ENCODE data around the gene RAB1B.

The RAB1B gene

DNA sequence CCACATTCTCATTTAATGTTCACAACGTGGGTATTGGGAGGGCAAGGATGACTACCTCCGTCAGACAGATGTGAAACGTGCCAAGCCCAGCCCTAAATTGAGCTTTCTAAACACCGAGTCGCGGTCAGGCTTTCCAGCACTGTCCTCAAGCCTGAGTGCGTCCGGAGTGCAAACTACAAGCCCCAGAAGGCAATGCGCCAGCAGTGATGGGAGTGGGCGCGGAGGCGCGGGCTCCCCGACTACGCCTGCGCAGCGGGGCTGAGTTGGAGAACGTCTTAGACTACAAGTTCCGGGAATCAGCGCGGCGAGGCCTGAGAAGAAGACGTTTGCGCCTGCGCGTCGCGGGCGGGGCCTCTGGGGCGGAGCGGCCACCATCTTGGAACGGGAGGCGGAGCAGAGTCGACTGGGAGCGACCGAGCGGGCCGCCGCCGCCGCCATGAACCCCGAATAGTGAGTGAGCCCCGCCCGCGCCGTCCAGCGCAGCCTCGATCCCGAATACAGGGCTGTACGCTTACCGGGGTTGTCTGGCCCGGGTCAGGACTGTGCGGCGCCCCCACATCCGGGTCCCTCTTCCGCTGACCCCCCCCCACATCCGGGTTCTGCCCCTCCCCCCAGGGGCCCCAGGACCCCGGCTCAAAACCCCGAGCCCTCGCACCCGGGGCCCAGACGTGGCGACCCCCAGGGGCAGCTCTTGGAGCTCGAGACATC is at the start of gene RAB1B:
Gene RAB1B (plus strand): TSS at position 396 of the 708 bp plus-strand sequence. CDS start 41 bp downstream, at position 437.
- DNase-seq (ENCODE audit: low read depth in 2 of 2): peak; percentile 99 to 100

DNA sequence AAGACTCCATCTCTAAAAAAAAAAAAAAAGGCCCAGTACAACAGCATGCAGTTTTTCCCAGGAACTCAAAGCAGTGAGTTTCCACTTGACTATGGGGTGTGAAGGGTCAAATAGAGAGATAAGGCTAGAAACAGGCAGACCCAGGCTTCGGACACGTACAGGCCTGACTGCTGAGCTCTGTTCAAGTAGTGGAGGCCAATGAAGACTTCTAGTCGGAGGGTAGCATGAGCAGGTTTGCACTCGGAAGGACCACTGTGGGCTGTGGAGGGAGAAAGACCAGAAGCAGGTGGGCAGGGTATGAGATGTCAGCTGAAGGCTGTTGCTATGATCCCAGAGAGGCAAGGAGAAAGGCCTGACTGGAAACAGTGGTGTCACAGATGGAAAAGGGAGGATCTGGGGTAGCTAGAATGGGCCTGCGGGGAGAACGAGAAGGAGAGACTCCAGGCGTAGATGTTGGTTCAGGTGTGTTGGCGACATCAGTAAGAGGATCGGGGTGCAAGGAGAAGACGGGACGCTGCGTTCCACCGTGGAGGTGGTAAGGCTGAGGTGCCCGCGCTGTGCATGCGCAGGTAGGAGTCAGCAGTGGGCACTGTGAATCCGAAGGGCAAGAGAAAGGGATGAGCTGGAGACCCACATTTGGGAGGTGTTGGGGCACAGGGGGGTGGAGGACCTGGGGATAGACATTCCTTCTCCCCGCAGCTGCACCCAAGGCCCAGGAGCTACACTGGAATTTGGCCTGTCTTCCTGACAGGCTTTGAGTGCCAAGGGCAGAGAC is 49.4 kb upstream of the RAB1B start:
- no peak for DNase-seq (ENCODE audit: low read depth in 2 of 2)

DNA sequence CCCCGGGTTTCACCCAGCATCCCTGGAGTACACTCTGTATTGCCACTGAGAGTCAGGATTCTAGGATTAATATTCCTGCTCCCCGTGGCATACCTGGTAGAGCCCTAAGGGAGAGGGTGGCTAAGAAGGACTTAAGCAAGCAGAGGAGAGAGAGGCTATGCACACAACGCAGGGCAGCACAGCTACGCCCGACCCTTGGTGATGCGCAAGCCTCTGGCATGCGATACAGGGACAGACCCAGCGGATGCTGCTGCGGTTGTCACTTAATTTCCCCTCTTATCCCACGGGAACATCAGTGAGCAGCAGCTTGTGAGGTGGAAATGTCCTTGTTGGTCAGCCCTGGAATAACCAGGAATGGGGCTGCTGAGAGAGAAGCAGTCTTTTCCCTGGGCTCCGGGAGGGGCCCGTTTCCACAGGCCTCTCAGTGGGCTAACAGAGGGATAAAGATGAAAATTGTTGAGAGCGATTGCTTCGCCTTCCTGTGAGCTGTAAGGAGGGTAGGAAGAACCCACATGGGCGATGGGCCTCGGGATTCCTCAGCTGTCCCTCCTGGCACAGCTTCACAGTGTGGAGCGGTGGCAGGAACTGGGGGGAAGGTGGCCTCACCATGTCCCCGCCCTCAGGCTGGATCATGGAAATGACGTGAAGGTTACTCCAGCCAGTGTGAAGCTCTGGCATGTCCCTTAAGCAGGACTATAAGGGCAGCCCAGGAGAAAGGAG is 48.4 kb upstream of the RAB1B start:
- no peak for DNase-seq (ENCODE audit: low read depth in 2 of 2)

DNA sequence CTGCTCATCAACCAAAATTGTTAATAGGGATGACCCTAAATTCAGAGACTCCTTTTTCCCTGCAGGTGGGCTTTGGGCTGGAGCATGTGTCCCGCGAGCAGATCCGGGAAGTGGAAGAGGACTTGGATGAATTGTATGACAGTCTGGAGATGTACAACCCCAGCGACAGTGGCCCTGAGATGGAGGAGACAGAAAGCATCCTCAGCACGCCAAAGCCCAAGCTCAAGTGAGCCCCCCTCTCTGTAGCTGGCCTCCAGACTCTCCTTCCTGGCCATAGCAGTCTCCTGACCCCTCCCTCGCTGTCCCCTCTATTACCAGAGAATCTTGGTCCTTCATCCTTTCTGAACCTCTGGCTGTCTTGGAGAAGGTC is 47.9 kb upstream of the RAB1B start:
- no peak for DNase-seq (ENCODE audit: low read depth in 2 of 2)

DNA sequence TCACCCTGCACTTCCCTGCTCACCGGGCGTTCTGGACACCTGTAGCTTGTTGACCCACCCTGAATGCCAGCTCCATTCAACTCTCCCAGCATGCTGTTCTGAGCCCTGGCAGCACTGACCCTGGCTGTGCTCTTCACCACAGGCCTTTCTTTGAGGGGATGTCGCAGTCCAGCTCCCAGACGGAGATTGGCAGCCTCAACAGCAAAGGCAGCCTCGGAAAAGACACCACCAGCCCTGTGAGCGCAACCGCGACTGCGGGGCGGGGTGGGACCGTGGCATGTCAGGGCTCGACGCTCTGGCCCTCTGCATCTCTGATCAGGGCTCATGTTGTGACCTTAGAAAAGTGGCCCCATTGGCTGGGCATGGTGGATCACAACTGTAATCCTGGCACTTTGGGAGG is 47.4 kb upstream of the RAB1B start:
- no peak for DNase-seq (ENCODE audit: low read depth in 2 of 2)

DNA sequence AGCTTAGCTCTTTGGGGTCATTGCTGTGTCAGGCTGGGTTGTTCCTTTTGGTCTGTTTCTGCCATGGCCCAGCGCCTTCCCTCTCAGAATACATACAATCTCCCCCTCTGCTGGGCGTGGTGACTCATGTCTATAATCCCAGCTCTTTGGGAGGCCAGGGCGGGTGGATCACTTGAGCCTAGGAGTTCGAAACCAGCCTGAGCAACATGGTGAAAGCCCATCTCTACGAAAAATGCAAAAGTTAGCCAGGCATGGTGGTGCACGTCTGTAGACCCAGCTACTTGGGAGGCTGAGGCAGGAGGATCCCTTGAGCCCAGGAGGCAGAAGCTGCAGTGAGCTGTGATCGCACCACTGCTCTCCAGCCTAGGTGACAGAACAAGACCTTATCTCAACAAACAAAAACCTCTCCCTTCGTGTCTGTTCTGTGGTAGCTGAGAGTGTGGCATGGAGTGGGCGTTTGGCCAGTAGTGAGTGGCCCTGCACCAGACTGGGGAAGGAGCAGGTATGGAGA is 46.7 kb upstream of the RAB1B start:
- no peak for DNase-seq (ENCODE audit: low read depth in 2 of 2)

DNA sequence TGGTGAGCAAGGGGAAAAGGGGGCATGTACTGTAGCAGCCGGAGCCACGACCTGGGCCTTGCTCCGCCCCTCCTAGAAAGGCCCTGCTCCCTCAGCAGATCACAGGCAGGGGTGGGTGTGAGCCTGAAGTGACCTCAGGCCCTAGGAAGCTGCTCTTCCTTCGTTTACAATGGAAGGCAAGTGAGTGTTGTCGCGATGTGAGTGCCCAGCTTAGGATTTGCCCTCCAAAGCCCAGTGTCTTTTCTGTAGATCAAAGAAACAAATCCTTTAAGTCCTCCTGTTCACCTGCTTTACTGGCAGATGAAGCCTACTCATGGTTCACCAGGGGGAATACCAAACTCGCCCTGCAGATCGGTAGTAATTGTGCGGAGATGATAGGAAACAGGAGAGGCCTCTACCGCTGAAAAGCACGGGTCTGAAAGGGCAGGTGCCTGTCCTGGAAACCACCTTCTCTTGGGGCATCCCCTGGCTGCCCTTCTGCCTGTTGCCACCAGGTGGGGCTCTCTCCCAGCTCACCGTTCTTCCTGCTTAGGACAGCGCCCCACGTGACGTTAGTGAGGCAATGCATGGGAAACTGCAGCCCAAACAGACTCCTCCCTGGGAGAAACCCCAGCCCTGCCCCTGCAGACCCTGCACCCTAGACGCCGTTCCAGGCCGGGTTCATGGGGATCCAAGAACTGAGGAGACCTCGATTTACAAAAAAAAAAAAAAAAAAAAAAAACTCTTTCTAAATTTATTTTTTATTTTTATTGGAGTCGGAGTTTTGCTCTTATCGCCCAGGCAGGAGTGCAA is 45.9 kb upstream of the RAB1B start:
- DNase-seq (ENCODE audit: low read depth in 2 of 2): peak; percentile 87 to 89

DNA sequence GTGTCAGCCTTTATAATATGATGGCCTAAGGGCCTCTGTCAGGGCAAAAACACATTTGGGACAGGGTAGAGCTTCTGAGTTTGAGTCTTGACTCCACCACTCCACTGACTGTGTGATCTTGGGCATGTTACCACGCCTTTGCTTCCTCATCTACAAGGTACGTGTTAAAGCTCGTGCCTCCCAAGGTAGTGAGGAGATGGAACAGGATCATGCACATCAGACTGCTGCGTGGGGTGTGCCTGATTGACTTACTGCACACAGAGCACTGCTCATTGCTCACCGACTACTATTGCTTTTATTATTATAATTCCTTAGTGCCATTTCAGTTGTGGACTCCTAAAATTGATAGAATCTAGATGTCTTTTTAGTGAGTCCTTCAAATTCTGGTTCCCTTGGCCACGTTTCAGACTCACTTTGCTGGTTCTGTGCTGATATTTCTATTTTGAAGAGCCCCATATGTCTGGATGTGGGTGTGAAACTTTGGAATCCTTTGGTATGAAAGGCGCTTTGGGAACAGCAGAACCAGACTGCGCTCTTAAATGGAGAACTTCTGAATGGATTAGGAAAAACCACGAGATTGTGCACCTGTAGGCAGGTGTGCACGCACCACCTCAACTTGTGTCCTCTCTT is 44.1 kb upstream of the RAB1B start:
- no peak for DNase-seq (ENCODE audit: low read depth in 2 of 2)

DNA sequence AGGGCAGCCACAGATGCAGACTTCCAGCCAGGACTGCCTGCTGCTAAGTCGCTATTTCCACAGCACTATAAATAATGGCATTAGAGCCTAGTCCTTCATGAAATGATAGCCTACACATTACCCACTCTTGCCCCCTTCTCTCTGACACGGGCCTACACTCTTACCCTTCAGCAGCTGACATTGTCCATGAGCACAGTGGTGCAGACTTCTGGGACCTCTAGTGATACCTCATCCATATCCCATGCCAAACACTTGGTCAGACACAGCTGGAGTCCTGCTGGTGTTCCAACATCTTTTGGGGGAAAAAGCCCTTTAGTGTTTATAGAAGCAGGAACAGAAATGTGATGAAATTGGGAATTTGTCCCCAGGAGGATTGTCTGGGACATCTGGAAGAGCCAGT is 43.4 kb upstream of the RAB1B start:
- no peak for DNase-seq (ENCODE audit: low read depth in 2 of 2)

DNA sequence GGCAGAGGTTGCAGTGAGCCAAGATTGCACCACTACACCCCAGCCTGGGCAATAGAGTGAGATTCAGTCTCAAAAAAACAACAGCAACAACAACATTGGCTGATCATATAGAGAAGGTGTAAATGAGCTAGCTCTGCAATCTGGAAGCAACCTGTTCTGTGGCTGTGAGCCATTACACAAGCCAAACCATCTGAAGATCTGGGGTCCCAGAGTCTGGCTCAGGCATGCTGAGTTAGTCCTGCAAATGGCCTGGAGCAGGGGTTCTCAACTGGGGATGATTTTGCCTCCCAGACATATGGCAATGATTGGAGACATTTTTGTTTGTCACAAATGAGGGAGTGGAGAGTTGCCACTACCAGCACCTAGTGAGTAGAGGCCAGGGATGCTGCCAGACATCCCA is 42.3 kb upstream of the RAB1B start:
- no peak for DNase-seq (ENCODE audit: low read depth in 2 of 2)

DNA sequence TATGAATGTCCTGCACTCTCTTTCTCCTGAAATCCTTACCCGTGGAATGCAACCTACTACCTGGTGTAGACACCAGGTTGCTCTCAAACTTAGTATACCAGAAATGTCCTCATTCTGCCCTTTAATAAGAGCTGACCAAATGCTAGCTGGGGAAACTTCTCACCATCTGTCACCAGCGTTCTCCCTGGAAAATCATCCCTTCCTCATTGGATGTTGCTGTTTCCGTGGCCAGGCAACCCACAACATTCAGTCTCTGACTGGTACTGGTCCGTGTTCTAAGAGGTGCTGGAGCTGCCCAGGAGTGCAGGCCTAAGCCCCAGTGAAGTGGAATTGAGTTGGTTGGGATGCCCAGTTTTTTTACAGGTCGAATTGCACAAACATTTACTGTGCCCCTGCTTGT is 40.7 kb upstream of the RAB1B start:
- no peak for DNase-seq (ENCODE audit: low read depth in 2 of 2)

DNA sequence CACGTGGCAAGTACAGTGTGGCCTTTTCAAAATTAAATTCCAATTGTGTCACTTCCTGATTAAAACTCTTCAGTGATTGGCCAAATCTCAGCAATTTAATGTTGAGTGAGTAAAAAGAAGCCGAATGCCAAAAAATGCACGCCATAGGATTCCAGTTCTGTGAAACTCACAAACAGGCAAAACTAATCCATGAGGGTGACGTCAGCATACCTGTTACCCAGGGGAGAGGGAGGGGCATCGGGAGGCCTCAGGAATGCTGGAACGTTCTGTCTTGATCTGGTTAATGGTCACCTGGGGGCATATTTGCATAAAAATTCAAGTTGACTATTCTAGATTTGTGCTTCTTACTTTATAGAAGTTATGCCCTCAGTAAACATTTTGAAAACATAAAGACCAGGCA is 39.9 kb upstream of the RAB1B start:
- DNase-seq (ENCODE audit: low read depth in 2 of 2): no peak

DNA sequence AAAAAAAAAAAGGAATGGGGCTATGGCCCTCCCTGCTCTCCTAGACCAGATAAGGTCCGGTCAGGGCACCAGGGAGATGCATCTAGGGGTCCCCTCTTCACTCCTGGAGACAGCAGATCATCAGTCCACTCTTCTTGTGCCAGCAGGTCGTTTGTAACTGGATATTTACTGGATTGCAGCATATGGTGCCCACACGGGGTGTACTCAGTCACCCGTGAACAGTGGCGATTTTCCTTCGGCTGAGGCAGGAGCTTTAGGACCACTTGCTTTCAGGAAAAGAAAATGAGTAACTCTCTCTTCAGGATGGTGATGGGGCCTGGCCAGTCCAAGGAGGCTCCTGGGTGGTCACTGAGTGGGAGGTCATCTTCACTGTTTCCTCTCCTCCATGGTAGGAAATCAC is 38.3 kb upstream of the RAB1B start:
- DNase-seq (ENCODE audit: low read depth in 2 of 2): no peak

DNA sequence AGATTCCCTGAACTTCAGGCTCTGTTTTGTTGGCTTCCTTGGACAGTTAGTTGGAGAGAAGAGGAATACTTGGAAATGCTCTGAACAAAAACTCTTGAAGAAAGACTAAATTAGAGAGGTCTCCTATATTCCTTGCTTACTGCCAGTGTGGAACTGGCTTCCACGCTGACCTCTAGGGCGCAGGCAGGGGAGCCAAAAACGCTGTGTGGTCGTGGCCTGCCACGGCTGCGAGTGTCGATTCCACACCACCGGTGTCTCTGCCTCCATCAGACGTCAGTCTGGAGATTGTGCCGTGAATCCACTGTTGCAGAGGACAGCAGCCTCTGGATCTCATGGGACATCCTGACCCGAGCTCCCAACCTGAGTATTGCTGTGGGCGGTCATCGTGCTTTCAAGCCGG is 37.5 kb upstream of the RAB1B start:
- DNase-seq (ENCODE audit: low read depth in 2 of 2): no peak

DNA sequence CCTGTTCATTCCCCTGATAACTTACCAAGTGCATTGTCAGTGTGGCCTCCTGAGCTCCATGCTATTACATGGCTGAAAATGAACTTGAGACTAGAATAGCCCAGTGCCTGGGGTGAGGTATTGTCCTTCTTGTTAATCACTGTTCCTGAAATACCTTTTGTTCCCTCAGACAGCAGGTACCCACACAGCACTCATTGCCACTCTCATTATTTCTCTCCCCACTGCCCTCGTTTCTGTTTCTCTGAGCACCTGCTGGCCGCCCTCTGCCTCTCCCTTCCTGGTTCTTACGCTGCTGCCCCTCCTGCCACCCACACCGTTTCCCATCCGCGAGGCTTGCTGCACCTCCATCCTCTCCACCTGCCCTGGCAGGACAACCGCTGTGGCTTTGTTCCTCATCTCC is 36.9 kb upstream of the RAB1B start:
- DNase-seq (ENCODE audit: low read depth in 2 of 2): no peak

DNA sequence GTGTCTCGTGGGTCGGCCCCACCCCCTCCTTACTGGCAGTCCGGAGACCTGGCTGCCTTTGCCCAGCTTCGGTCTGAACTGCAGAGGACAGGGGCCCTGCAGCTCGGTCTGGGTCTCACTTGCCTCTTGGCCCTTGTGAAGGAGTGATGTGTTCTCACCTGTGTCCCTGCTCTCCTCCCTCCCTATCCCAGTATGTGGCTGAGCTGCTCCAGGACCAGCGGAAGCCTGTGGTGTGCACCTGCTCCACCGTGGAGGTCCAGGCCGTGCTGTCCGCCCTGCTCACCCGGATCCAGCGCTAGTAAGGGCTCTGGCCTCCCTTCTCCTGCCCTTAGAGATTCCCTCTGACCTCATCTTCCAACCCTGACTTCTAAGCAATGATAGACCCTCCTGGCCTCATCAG is 35.7 kb upstream of the RAB1B start:
- no peak for DNase-seq (ENCODE audit: low read depth in 2 of 2)

DNA sequence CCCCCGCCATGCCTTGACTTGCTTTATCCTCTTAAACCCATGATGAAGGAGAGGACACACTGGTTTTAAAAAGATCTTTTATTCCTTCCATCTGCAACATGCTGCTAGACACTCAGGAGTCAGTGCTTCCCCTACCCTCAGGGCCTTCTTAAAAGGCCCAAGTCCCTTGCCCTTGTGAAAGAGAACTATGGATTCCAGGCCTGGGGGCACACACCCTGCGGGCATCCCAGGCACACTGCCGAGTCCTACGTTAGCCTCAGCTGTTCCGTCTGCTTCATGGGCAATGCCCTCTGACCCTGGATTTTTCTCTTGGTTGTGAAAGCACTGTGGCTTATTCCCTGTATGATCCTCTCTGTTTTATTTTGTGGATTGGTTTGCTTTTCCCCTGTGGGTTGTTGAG is 35.1 kb upstream of the RAB1B start:
- DNase-seq (ENCODE audit: low read depth in 2 of 2): no peak

DNA sequence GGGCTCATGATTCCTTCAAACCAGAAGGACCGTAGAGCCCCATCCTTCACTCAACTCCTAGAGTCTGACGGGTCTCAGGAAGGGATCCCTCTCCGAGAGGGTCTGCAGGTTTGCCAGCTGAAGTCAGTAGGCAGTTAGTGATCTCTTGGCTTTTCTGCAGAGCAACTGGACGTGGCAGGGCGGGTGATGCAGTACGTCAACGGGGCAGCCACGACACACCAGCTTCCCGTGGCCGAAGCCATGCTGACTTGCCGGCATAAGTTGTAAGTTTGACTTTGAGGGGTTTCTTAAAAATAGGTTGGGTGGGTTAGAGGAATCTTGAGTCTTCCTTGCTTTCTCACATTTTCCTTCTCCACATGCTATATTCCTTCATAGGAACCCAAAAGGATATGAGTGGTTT is 33.3 kb upstream of the RAB1B start:
- DNase-seq (ENCODE audit: low read depth in 2 of 2): no peak

DNA sequence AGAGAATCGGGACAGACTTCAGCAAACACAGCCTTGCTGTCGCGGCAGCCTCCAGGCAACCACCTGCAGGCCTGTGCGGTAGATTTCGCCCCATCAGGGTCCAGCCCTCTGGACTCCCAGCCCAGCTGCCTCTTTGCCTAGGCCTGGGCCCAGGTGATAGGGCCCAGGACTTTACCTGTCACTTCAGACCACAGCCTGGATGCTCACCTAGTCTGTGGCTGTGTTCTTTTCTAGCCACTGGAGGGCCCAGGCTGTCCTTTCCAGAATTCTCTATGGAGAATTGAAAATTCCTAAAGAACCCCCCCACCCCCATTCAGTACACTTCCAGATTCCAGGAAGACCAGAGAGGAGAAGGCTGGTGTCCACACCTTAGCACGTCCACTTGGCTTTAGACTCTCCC is 30.6 kb upstream of the RAB1B start:
- DNase-seq (ENCODE audit: low read depth in 2 of 2): no peak

DNA sequence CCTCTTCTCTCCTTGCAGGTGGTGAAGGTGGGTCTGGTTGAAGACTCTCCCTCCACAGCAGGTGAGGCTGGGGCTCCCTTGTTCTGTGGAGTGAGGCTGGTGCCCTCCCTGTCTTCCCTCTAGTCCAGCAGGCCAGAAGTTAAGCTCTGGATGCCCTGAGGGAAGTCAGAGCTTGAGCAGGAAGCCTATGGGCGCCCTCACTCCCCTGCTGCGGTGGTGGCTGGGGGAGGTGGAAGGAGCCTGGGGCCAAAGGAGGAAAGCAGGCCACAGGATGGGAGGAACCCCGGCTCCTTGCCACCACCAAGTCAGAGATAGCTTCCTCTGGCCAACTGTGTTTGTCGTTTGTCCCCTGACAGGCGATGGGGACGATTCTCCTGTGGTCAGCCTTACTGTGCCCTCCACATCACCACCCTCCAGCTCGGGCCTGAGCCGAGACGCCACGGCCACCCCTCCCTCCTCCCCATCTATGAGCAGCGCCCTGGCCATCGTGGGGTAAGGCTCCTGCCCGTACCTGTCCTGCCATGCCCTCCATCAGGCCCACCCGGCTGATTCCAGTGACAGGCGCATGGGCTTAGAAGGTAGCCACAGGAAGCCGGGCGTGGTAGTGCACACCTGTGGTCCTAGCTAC is 29.5 kb upstream of the RAB1B start:
- DNase-seq (ENCODE audit: low read depth in 2 of 2): no peak

DNA sequence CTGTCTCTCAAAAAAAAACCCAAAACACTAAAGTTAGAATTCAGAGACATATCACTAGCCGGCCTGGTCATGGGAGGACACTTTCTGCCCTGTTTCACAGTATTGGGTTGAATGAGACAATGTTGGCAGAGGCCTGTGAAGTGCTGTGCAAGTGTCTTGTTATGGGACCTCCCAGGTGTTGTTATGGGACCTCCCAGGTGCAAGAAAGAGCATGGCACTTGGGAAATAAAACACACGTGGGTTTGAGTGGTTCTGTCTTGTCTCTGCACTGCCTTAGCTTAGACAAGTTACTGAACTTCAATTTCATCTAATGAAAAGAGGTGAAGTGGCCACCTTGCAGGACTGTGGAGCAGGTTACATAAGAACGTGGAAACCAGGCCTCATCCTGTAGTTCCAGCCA is 28.9 kb upstream of the RAB1B start:
- no peak for DNase-seq (ENCODE audit: low read depth in 2 of 2)
